Measurements from ENCODE around the gene PSMC5.

Gene PSMC5

GRCh38 chr17:63850401-63850800 is 23.2 kb downstream of the PSMC5 start:
- Histone ChIP-seq H3K4me1 (ENCODE audit: insufficient read depth, low read length, poor library complexity, severe bottlenecking) (no peaks in the 10 kb centered on the region), H3K9me2 (replicated peaks; ENCODE audit: low read depth, low read length) (no peaks in the 10 kb centered on the region), H3F3A (ENCODE audit: low read depth) (no peaks in the 10 kb centered on the region), H2AFZ (ENCODE audit: low read length) (no peak overlapping the region), H3K9me3 (ENCODE audit: insufficient read depth, low read depth, low read length) (no peaks in the 10 kb centered on the region), H3K36me3 (ENCODE audit: insufficient read depth, low read length) (no peaks in the 10 kb centered on the region), H4K20me1 (ENCODE audit: insufficient read depth, low read length, poor library complexity, severe bottlenecking) (no peaks in the 10 kb centered on the region), H3K4me3 (ENCODE audit: low read length, poor library complexity, severe bottlenecking) (no peak overlapping the region), H3K79me2 (ENCODE audit: insufficient read depth, low read length) (no peaks in the 10 kb centered on the region), H3K4me2 (ENCODE audit: low read depth, low read length, poor library complexity, severe bottlenecking) (no peak overlapping the region), H3K9ac (ENCODE audit: low read depth, low read length, poor library complexity, severe bottlenecking) (no peak overlapping the region), H3K27me3 (ENCODE audit: insufficient read depth, low read length, poor library complexity, severe bottlenecking) (no peaks in the 10 kb centered on the region)
- TF ChIP-seq EZH2phosphoT487 (IDR thresholded peaks at IDR 0.05; ENCODE audit: borderline replicate concordance) (no peak), CTCF (conservative IDR thresholded peaks at IDR 0.05; ENCODE audit: low read length) (no peak)

GRCh38 chr17:63853260-63853659 is 26.0 kb downstream of the PSMC5 start:
- H3K9ac ChIP-seq (ENCODE audit: low read depth, low read length, poor library complexity, severe bottlenecking), result no peak overlapping the region
- H2AFZ ChIP-seq (ENCODE audit: low read length), result no peak overlapping the region
- no peaks in the 10 kb centered on the region for H3K9me2 ChIP-seq (replicated peaks; ENCODE audit: low read depth, low read length)
- H3K27me3 ChIP-seq (ENCODE audit: insufficient read depth, low read length, poor library complexity, severe bottlenecking), result no peaks in the 10 kb centered on the region
- no peak for TF ChIP-seq CTCF (conservative IDR thresholded peaks at IDR 0.05; ENCODE audit: low read length)
- no peak for TF ChIP-seq EZH2phosphoT487 (IDR thresholded peaks at IDR 0.05; ENCODE audit: borderline replicate concordance)
- no peaks in the 10 kb centered on the region for H4K20me1 ChIP-seq (ENCODE audit: insufficient read depth, low read length, poor library complexity, severe bottlenecking)
- H3K79me2 ChIP-seq (ENCODE audit: insufficient read depth, low read length), result no peaks in the 10 kb centered on the region
- no peak overlapping the region for H3K4me3 ChIP-seq (ENCODE audit: low read length, poor library complexity, severe bottlenecking)
- H3K36me3 ChIP-seq (ENCODE audit: insufficient read depth, low read length), result no peaks in the 10 kb centered on the region
- H3K4me2 ChIP-seq (ENCODE audit: low read depth, low read length, poor library complexity, severe bottlenecking), result no peak overlapping the region
- no peaks in the 10 kb centered on the region for H3K9me3 ChIP-seq (ENCODE audit: insufficient read depth, low read depth, low read length)
- no peaks in the 10 kb centered on the region for H3K4me1 ChIP-seq (ENCODE audit: insufficient read depth, low read length, poor library complexity, severe bottlenecking)
- no peaks in the 10 kb centered on the region for H3F3A ChIP-seq (ENCODE audit: low read depth)

GRCh38 chr17:63854709-63855108 is 27.5 kb downstream of the PSMC5 start:
- Histone ChIP-seq H4K20me1 (ENCODE audit: insufficient read depth, low read length, poor library complexity, severe bottlenecking) (no peaks in the 10 kb centered on the region), H3K79me2 (ENCODE audit: insufficient read depth, low read length) (no peaks in the 10 kb centered on the region), H3K4me2 (ENCODE audit: low read depth, low read length, poor library complexity, severe bottlenecking) (no peak overlapping the region), H3K9ac (ENCODE audit: low read depth, low read length, poor library complexity, severe bottlenecking) (no peak overlapping the region), H3F3A (ENCODE audit: low read depth) (no peaks in the 10 kb centered on the region), H3K4me1 (ENCODE audit: insufficient read depth, low read length, poor library complexity, severe bottlenecking) (no peaks in the 10 kb centered on the region), H3K9me2 (replicated peaks; ENCODE audit: low read depth, low read length) (no peaks in the 10 kb centered on the region), H3K27me3 (ENCODE audit: insufficient read depth, low read length, poor library complexity, severe bottlenecking) (no peaks in the 10 kb centered on the region), H3K4me3 (ENCODE audit: low read length, poor library complexity, severe bottlenecking) (no peak overlapping the region), H3K36me3 (ENCODE audit: insufficient read depth, low read length) (no peaks in the 10 kb centered on the region), H2AFZ (ENCODE audit: low read length) (no peak overlapping the region), H3K9me3 (ENCODE audit: insufficient read depth, low read depth, low read length) (no peaks in the 10 kb centered on the region)
- TF ChIP-seq CTCF (conservative IDR thresholded peaks at IDR 0.05; ENCODE audit: low read length) (no peak), EZH2phosphoT487 (IDR thresholded peaks at IDR 0.05; ENCODE audit: borderline replicate concordance) (no peak)
